Measurements from ENCODE around the gene PGM2L1. TPM values are rescaled to one million over a fixed set of nuclear protein-coding genes. Genes with fewer than 3 reads are reported as not detected.
A peak's percentile ranks its signal among the peaks of the same experiment; 100 is the strongest.

Gene PGM2L1
- total RNA-seq, 1 donor from 2014 or later: 18.6 TPM

GRCh38 chr11:74442636-74443035 is 44.4 kb upstream of the PGM2L1 start:
- TF ChIP-seq CTCF (IDR thresholded peaks at IDR 0.05; ENCODE audit: unreplicated experiment): no peak
- no peaks in the 10 kb centered on the region for H3K36me3 Mint-ChIP-seq
- DNase-seq (ENCODE audit: low spot score in 2 of 2, unreplicated experiment in 2 of 2): no peak
- H3K4me1 Mint-ChIP-seq: peaks cover 52% of the 10 kb centered on the region
- H3K4me3 Mint-ChIP-seq: no peak overlapping the region
- peaks cover 4% of the 10 kb centered on the region for H3K9me3 Mint-ChIP-seq
- H3K27ac Mint-ChIP-seq: peak overlapping the region; percentile 41
- no peaks in the 10 kb centered on the region for H3K27me3 Mint-ChIP-seq (ENCODE audit: low read depth)

GRCh38 chr11:74438681-74439080 is 40.4 kb upstream of the PGM2L1 start:
- Mint-ChIP-seq H3K36me3 (no peaks in the 10 kb centered on the region), H3K4me1 (peaks cover 15% of the 10 kb centered on the region), H3K4me3 (no peak overlapping the region), H3K9me3 (peaks cover 4% of the 10 kb centered on the region), H3K27me3 (ENCODE audit: low read depth) (no peaks in the 10 kb centered on the region), H3K27ac (no peak overlapping the region)
- no peak for TF ChIP-seq CTCF (IDR thresholded peaks at IDR 0.05; ENCODE audit: unreplicated experiment)
- no peak for DNase-seq (ENCODE audit: low spot score in 2 of 2, unreplicated experiment in 2 of 2)

DNA sequence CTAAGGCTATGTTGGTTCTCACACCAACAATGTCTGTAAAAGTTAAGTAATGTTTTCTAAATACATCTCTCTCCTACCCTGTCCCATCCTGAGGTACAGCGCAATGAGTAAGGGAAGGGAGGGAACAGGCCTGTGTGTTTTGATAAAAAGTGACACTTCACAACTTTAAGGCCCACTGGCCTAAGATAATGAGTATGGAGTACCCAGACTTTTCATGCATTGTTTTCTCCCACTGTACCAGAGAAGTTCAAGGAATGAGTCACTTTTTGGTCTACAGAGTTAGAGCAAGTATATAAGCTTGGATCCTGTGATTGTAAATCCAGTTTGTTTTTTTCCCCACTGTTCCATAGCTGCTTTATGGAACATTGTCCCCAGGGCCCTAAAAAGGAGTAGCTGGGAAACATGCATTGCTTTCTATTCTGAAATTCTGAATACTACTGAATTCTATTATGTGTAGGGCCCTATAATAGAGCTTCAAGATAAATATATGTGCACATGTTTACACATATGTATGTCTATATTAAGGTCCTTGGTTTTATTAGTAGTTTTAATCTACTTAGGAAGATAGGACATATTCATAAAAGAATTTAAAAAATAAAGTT is 39.3 kb upstream of the PGM2L1 start:
- H3K27me3 Mint-ChIP-seq (ENCODE audit: low read depth): no peaks in the 10 kb centered on the region
- no peak for TF ChIP-seq CTCF (IDR thresholded peaks at IDR 0.05; ENCODE audit: unreplicated experiment)
- H3K4me1 Mint-ChIP-seq: peaks cover 4% of the 10 kb centered on the region
- peaks cover 4% of the 10 kb centered on the region for H3K9me3 Mint-ChIP-seq
- H3K27ac Mint-ChIP-seq: peak overlapping the region; percentile 39
- no peak for DNase-seq (ENCODE audit: low spot score in 2 of 2, unreplicated experiment in 2 of 2)
- H3K4me3 Mint-ChIP-seq: no peak overlapping the region
- no peaks in the 10 kb centered on the region for H3K36me3 Mint-ChIP-seq

DNA sequence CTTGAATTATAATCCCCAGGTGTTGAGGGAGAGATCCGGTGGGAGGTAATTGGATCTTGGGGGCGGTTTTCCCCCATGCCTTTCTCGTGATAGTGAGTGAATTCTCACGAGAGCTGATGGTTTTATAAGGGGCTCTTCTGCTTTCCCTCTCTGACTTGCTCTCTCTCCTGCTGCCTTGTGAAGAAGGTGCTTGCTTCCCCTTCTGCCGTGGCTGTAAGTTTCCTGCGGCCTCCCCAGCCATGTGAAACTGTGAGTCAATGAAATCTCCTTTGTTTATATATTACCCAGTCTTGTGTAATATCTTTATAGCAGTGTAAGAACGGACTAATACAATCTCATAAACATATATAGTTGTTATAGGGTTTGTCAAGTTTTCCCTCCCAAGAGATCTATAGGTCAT is 36.3 kb upstream of the PGM2L1 start:
- Mint-ChIP-seq H3K36me3 (no peaks in the 10 kb centered on the region), H3K27me3 (ENCODE audit: low read depth) (no peaks in the 10 kb centered on the region), H3K9me3 (no peaks in the 10 kb centered on the region), H3K4me3 (no peak overlapping the region), H3K27ac (no peak overlapping the region), H3K4me1 (no peaks in the 10 kb centered on the region)
- no peak for TF ChIP-seq CTCF (IDR thresholded peaks at IDR 0.05; ENCODE audit: unreplicated experiment)
- DNase-seq (ENCODE audit: low spot score in 2 of 2, unreplicated experiment in 2 of 2): no peak

DNA sequence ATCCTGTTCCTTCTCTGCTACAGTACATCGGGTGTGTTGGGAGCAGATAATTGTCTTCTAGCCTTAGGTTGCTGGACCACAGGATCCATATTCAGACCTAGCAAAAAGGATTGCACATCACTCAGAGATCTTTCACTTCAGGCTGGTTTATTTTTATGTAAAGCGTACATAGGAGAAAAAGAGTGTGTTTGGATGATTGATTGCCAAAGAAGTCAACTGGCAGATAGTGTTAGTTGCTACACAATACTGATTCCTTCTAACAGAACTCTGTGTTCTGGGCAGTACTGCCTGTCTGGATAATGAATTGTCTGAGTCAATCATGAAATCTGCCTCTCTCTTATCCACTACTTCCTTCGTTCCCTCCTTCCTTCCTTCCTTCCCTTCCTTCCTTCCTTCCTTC is 31.0 kb upstream of the PGM2L1 start:
- Mint-ChIP-seq H3K36me3 (no peaks in the 10 kb centered on the region), H3K9me3 (peaks cover 9% of the 10 kb centered on the region), H3K4me3 (no peak overlapping the region), H3K4me1 (no peaks in the 10 kb centered on the region), H3K27me3 (ENCODE audit: low read depth) (no peaks in the 10 kb centered on the region), H3K27ac (no peak overlapping the region)
- DNase-seq (ENCODE audit: low spot score in 2 of 2, unreplicated experiment in 2 of 2): no peak
- no peak for TF ChIP-seq CTCF (IDR thresholded peaks at IDR 0.05; ENCODE audit: unreplicated experiment)
